GM19043 (cell line): ENCODE measurements around the gene SLC4A3.
"Not testable (repeated sequence)": the region's sequence is repeated elsewhere in the genome, so short reads cannot be mapped to it uniquely, and the experiment has no call there.

Source experiments
- ATAC-seq: cut with Tn5 transposase; IDR thresholded peaks from one replicate; pipeline ENCODE4 v1.9.1; 2021; ENCODE audit warnings: low read depth; ENCODE audit not compliant: unreplicated experiment

SLC4A3 gene

GRCh38 chr2:219643788-219644398, 16.5 kb downstream of the SLC4A3 start:
- no peak for ATAC-seq

GRCh38 chr2:219644801-219645480, 17.5 kb downstream of the SLC4A3 start:
- no peak for ATAC-seq

- ATAC-seq, result no peak
Measured at GRCh38 chr2:219645631-219646527, 18.4 kb downstream of the SLC4A3 start.

GRCh38 chr2:219648176-219648575, 20.7 kb downstream of the SLC4A3 start:
- ATAC-seq, result no peak

- no peak for ATAC-seq
Measured at GRCh38 chr2:219648963-219649362, 21.5 kb downstream of the SLC4A3 start.

- ATAC-seq, result no peak
Measured at GRCh38 chr2:219650426-219651248, 23.2 kb downstream of the SLC4A3 start.

GRCh38 chr2:219651656-219652055, 24.2 kb downstream of the SLC4A3 start:
- ATAC-seq, result not testable (repeated sequence)

GRCh38 chr2:219656526-219656925, 29.1 kb downstream of the SLC4A3 start:
- no peak for ATAC-seq

- ATAC-seq, result no peak
Measured at GRCh38 chr2:219658196-219658846, 30.9 kb downstream of the SLC4A3 start.

- no peak for ATAC-seq
Measured at GRCh38 chr2:219658874-219659273, 31.4 kb downstream of the SLC4A3 start.

GRCh38 chr2:219661197-219661954, 33.9 kb downstream of the SLC4A3 start:
- peak; percentile 93 for ATAC-seq

- ATAC-seq, result peak; percentile 5
Measured at GRCh38 chr2:219661955-219662395, 34.5 kb downstream of the SLC4A3 start.

- ATAC-seq, result no peak
Measured at GRCh38 chr2:219662566-219662965, 35.1 kb downstream of the SLC4A3 start.

- no peak for ATAC-seq
Measured at GRCh38 chr2:219663116-219663762, 35.8 kb downstream of the SLC4A3 start.

GRCh38 chr2:219664041-219664440, 36.6 kb downstream of the SLC4A3 start:
- no peak for ATAC-seq

GRCh38 chr2:219664944-219665343, 37.5 kb downstream of the SLC4A3 start:
- ATAC-seq, result no peak

- ATAC-seq, result no peak
Measured at GRCh38 chr2:219665926-219666325, 38.5 kb downstream of the SLC4A3 start.

- ATAC-seq, result no peak
Measured at GRCh38 chr2:219668316-219668715, 40.9 kb downstream of the SLC4A3 start.

GRCh38 chr2:219670386-219670785, 43.0 kb downstream of the SLC4A3 start:
- no peak for ATAC-seq
